GM19452 (cell line): ENCODE results near the gene AGTPBP1.
"Not testable (repeated sequence)": the region's sequence is repeated elsewhere in the genome, so short reads cannot be mapped to it uniquely, and the experiment has no call there.

Experiments used
- ATAC-seq: cut with Tn5 transposase; IDR thresholded peaks from one replicate; pipeline ENCODE4 v1.9.1; 2021; ENCODE audit not compliant: unreplicated experiment

AGTPBP1 gene

GRCh38 chr9:85741875-85742596, at the start of gene AGTPBP1:
Gene AGTPBP1, minus strand, starts transcription at chr9:85741954. Its CDS starts 29,421 bp downstream, at chr9:85712533.
- ATAC-seq: peak; percentile 80

GRCh38 chr9:85786116-85786515, 44.4 kb upstream of the AGTPBP1 start:
- ATAC-seq: not testable (repeated sequence)

GRCh38 chr9:85773844-85774243, 32.1 kb upstream of the AGTPBP1 start:
- ATAC-seq: not testable (repeated sequence)

- not testable (repeated sequence) for ATAC-seq
Observed at GRCh38 chr9:85761802-85762201, 20.0 kb upstream of the AGTPBP1 start.

- ATAC-seq: not testable (repeated sequence)
Observed at GRCh38 chr9:85757716-85758115, 16.0 kb upstream of the AGTPBP1 start.

- not testable (repeated sequence) for ATAC-seq
Observed at GRCh38 chr9:85756216-85756615, 14.5 kb upstream of the AGTPBP1 start.

GRCh38 chr9:85746309-85746708, 4.6 kb upstream of the AGTPBP1 start:
- ATAC-seq: no peak

GRCh38 chr9:85745203-85745602, 3.4 kb upstream of the AGTPBP1 start:
- ATAC-seq: no peak

- no peak for ATAC-seq
Observed at GRCh38 chr9:85744480-85744879, 2.7 kb upstream of the AGTPBP1 start.

- no peak for ATAC-seq
Observed at GRCh38 chr9:85743275-85744128, 1.7 kb upstream of the AGTPBP1 start.

- no peak for ATAC-seq
Observed at GRCh38 chr9:85742597-85742936, 813 bp upstream of the AGTPBP1 start.

- peak; percentile 53 for ATAC-seq
Observed at GRCh38 chr9:85741095-85741874, 469 bp downstream of the AGTPBP1 start.

- no peak for ATAC-seq
Observed at GRCh38 chr9:85740787-85741094, 1.0 kb downstream of the AGTPBP1 start.

GRCh38 chr9:85738509-85738908, 3.2 kb downstream of the AGTPBP1 start:
- ATAC-seq: no peak

GRCh38 chr9:85737671-85738070, 4.1 kb downstream of the AGTPBP1 start:
- no peak for ATAC-seq

- no peak for ATAC-seq
Observed at GRCh38 chr9:85730916-85731630, 10.7 kb downstream of the AGTPBP1 start.

- ATAC-seq: no peak
Observed at GRCh38 chr9:85729882-85730281, 11.9 kb downstream of the AGTPBP1 start.

GRCh38 chr9:85727500-85727899, 14.3 kb downstream of the AGTPBP1 start:
- ATAC-seq: no peak

- ATAC-seq: no peak
Observed at GRCh38 chr9:85726737-85727136, 15.0 kb downstream of the AGTPBP1 start.

GRCh38 chr9:85723215-85723614, 18.5 kb downstream of the AGTPBP1 start:
- ATAC-seq: no peak

GRCh38 chr9:85719411-85719810, 22.3 kb downstream of the AGTPBP1 start:
- ATAC-seq: not testable (repeated sequence)
